Measurements from ENCODE around the gene RBM3. TPM values are rescaled to one million over a fixed set of nuclear protein-coding genes. Genes with fewer than 3 reads are reported as not detected.

Gene RBM3
- total and polyA plus RNA-seq, 2 of the 4 experiments (the other 2 are of a cell fraction), result 243 to 386 TPM

DNA sequence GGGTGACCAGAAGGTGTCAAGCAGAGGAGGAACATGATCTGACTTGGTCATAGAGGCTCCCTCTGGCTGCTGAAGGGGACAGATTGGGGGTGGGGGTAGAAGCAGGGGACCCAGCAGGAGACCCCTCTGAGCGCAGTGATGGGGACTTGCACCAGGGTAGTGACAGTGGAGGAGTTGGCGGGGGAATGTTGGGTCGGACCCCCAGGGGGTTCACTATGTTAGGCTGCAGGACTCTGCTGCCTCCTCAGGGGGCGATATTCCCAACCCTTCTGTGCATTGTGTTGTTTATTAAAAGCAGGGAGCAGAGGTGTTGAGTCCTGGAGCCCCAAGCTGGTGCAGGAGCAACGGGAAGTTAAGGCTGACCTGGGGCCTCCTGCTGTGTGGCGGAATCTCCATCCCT is 31.8 kb downstream of the RBM3 start:
- H4K5ac ChIP-seq (ENCODE audit: low read depth, low read length), result no peak overlapping the region
- no peak overlapping the region for H2AFZ ChIP-seq (replicated peaks; ENCODE audit: low read length, poor library complexity)
- H2BK20ac ChIP-seq (ENCODE audit: low read depth, low read length), result no peak overlapping the region
- H3K18ac ChIP-seq (ENCODE audit: low read depth, low read length), result no peak overlapping the region
- ChIA-PET CTCF (no interaction called here), POLR2A (ENCODE audit: unreplicated experiment) (no interaction called here)
- in situ Hi-C loops (cut with MboI; ENCODE audit: low sequenced_read_pairs), result no loop called here
- H3K4ac ChIP-seq (ENCODE audit: low read depth, low read length), result no peak overlapping the region
- no peak overlapping the region for H2AK5ac ChIP-seq (ENCODE audit: low read depth, low read length)
- H4K91ac ChIP-seq (ENCODE audit: insufficient read depth, low read depth, low read length), result no peak overlapping the region
- WGBS, 2 experiments (ENCODE audit: extremely low coverage in 2 of 2, insufficient read length in 1 of 2), result no CpG with 5 or more reads among the region's 6 CpGs
- H3K4me2 ChIP-seq (ENCODE audit: low read depth, low read length), result no peak overlapping the region
- no peak overlapping the region for H2BK120ac ChIP-seq (ENCODE audit: low read depth, low read length)
- no peak overlapping the region for H3K14ac ChIP-seq (replicated peaks; ENCODE audit: low read depth, low read length)
- H3K27ac ChIP-seq (ENCODE audit: insufficient read depth, low read length), result no peak overlapping the region
- no peak overlapping the region for H3K56ac ChIP-seq (ENCODE audit: extremely low read depth, insufficient read depth, low read length)
- H2AK9ac ChIP-seq (replicated peaks; ENCODE audit: low read depth, low read length, poor library complexity), result no peak overlapping the region
- no peaks in the 10 kb centered on the region for H3K9me3 ChIP-seq (ENCODE audit: control insufficient read depth, insufficient read depth, low read length)
- no peaks in the 10 kb centered on the region for H3K4me1 ChIP-seq (ENCODE audit: control insufficient read depth, insufficient read depth, low read length)
- H2BK15ac ChIP-seq (ENCODE audit: low read depth, low read length), result no peak overlapping the region
- no peak for TF ChIP-seq RAD21 (IDR thresholded peaks at IDR 0.05; ENCODE audit: low read length)
- TF ChIP-seq MAFK (IDR thresholded peaks at IDR 0.05; ENCODE audit: low read depth, low read length), result no peak
- no peak for TF ChIP-seq MAZ (IDR thresholded peaks at IDR 0.05; ENCODE audit: borderline replicate concordance, low read depth, low read length)
- TF ChIP-seq, protein P1, sequence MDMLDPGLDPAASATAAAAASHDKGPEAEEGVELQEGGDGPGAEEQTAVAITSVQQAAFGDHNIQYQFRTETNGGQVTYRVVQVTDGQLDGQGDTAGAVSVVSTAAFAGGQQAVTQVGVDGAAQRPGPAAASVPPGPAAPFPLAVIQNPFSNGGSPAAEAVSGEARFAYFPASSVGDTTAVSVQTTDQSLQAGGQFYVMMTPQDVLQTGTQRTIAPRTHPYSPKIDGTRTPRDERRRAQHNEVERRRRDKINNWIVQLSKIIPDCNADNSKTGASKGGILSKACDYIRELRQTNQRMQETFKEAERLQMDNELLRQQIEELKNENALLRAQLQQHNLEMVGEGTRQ (IDR thresholded peaks at IDR 0.05; ENCODE audit: low read depth, low read length), result no peak
- TF ChIP-seq CHD1 (IDR thresholded peaks at IDR 0.05; ENCODE audit: low read depth, low read length), result no peak
- no peaks in the 10 kb centered on the region for H4K20me1 ChIP-seq (ENCODE audit: insufficient read depth, low read length)
- H3K23ac ChIP-seq (ENCODE audit: low read depth, low read length), result no peak overlapping the region
- H3K9me1 ChIP-seq (ENCODE audit: insufficient read depth, low read length), result no peaks in the 10 kb centered on the region
- dilution Hi-C loops (cut with HindIII; ENCODE audit: low sequenced_read_pairs, unreplicated experiment), result no loop called here
- peaks cover 19% of the 10 kb centered on the region for H3K36me3 ChIP-seq (ENCODE audit: control insufficient read depth, insufficient read depth, low read length)
- no peaks in the 10 kb centered on the region for H3K79me1 ChIP-seq (ENCODE audit: low read depth in 1 of 2, low read length in 2 of 2)
- no peak overlapping the region for H3K9ac ChIP-seq (ENCODE audit: low read depth, low read length)
- intact Hi-C loops (cut with micrococcal nuclease), result no loop called here
- no TSS peak for BruUV-seq (replicated peaks)
- ATAC-seq (ENCODE audit: low read depth) (no peak), DNase-seq (no peak)
- no peak overlapping the region for H3K4me3 ChIP-seq (ENCODE audit: insufficient read depth, low read depth, low read length)
- H2BK5ac ChIP-seq (ENCODE audit: low read depth, low read length, poor library complexity, severe bottlenecking), result no peak overlapping the region
- no peak overlapping the region for H4K8ac ChIP-seq (ENCODE audit: low read depth in 2 of 2, low read length in 2 of 2)
- H3K27me3 ChIP-seq (ENCODE audit: control insufficient read depth, insufficient read depth, low read length), result no peaks in the 10 kb centered on the region

Measured in IMR-90 (cell line).